Vagina (tissue), 2 donors: Measurements from ENCODE around the gene ADGRL1. TPM values are rescaled to one million over a fixed set of nuclear protein-coding genes. Genes with fewer than 3 reads are reported as not detected.

Experiments used
- DNase-seq, 2 donors: peaks; one replicate each; pipeline ENCODE4 v3.0.0-alpha.2; 2017; ENCODE audit errors: extremely low spot score in 2 of 2
- H3K27ac ChIP-seq: fragments of 200-600 bp; sonication (generic); one replicate; pipeline ENCODE4 v1.5.1; 2019
- H3K27me3 ChIP-seq: fragments of 200-600 bp; sonication (generic); one replicate; pipeline ENCODE4 v1.5.1; 2019
- H3K36me3 ChIP-seq, 2 donors: fragments of 200-600 bp; sonication (generic); one replicate each; pipeline ENCODE4 v1.5.1; 2017 to 2019
- H3K4me1 ChIP-seq: fragments of 200-600 bp; sonication (generic); one replicate; pipeline ENCODE4 v1.5.1; 2019
- H3K4me3 ChIP-seq, 2 donors: fragments of 200-600 bp; sonication (generic); 1 replicate in 1 of 2; 2 replicates in 1 of 2; pipeline ENCODE4 v1.5.1; 2016 to 2019
- H3K9me3 ChIP-seq: fragments of 200-600 bp; sonication (generic); one replicate; pipeline ENCODE4 v1.5.1; 2019
- CTCF ChIP-seq, 3 experiments: fragments of 450-650 bp in 2 of 3; fragments of 200-600 bp in 1 of 3; sonication (generic) in 1 of 3; IDR thresholded peaks; one replicate each; pipeline ENCODE4 v1.5.1; 2017 to 2019; ENCODE audit warnings: antibody characterized with exemption in 3 of 3, mild to moderate bottlenecking in 2 of 3, moderate library complexity in 2 of 3
- POLR2A ChIP-seq, 2 donors: fragments of 450-650 bp; IDR thresholded peaks; one replicate each; pipeline ENCODE4 v1.6.1; 2017; ENCODE audit warnings: antibody characterized with exemption in 2 of 2, mild to moderate bottlenecking in 2 of 2, moderate library complexity in 2 of 2
- POLR2AphosphoS5 ChIP-seq, 2 donors: sonication (generic); formaldehyde crosslinking; IDR thresholded peaks; one replicate each; pipeline ENCODE4 v1.9.0; 2017; ENCODE audit warnings: antibody characterized with exemption in 2 of 2, mild to moderate bottlenecking in 2 of 2, low read depth in 1 of 2; ENCODE audit not compliant: insufficient read depth in 1 of 2
- intact Hi-C: fragments of 100-400 bp; cut with DNase I; formaldehyde crosslinking; loops from one replicate; pipeline ENCODE4 v1.15.1; 2023
- total RNA-seq: library from RNA; depleted of rRNA; stranded (reverse); fragments of >200 nt; gene quantifications from one replicate; pipeline ENCODE4 v1.2.3, GENCODE V29; 2016

The ADGRL1 gene
- total RNA-seq, 1 donor from 2014 or later, result 23.3 TPM

GRCh38 chr19:14145381-14145780 is 60.6 kb downstream of the ADGRL1 start:
- TF ChIP-seq POLR2AphosphoS5 (IDR thresholded peaks at IDR 0.05; ENCODE audit: insufficient read depth in 1 of 2, low read depth in 1 of 2) (no peak), CTCF (IDR thresholded peaks at IDR 0.05) (no peak), POLR2A (IDR thresholded peaks at IDR 0.05) (no peak)
- H3K36me3 ChIP-seq, result no peaks in the 10 kb centered on the region
- DNase-seq, result no peak
- H3K27me3 ChIP-seq, result no peaks in the 10 kb centered on the region
- no peak overlapping the region for H3K4me3 ChIP-seq
- intact Hi-C loops, result loop anchor here (5.0 to 10.0 kb wide), 2 partner anchors 202 to 329 kb away; partner anchors contain the start of gene PTGER1
- peaks cover 23% of the 10 kb centered on the region for H3K4me1 ChIP-seq
- H3K27ac ChIP-seq, result no peak overlapping the region
- H3K9me3 ChIP-seq, result no peaks in the 10 kb centered on the region

DNA sequence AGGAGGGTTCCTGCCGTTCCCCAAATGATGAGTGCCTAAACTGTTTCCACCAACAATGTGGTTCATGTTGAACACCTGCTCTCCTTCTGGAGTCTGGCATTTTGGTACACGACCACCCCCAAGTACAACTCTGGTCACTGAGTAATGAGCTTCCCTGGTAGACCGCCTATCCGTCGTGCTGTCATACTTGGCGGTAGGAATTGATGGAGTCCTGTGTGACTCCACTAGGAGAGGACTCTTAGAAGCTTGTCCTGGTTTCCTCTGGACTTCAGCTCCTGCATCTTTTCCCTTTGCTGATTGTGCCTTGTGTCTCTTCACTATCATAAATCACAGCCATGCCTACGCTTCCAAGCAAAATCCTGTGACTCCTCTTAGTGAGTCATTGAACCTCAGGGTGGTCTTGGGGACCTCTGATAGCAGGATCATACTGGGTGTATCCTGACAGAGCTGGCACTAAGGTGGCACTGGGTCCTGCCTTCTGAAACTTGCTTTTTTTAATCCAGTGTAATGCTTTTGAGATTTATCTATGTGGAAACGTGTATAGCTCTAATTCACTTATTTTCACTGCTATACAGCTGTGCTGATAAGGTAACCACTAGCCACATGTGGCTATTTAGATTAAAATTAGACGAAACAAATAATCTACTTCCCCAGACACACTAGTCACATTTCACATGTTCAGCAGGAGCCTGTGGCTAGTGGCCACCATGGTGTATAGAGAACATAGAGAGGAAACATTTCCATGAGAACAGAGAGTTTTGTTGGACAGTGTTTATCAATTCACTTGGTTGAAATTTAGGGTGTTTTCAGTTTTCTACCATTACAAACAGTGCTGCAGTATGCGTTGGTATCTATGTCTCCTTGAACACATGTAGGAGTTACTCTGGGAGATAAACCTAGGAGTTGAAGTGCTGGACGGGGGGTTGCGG is 63.4 kb downstream of the ADGRL1 start:
- TF ChIP-seq POLR2AphosphoS5 (IDR thresholded peaks at IDR 0.05; ENCODE audit: insufficient read depth in 1 of 2, low read depth in 1 of 2) (no peak), CTCF (IDR thresholded peaks at IDR 0.05) (no peak), POLR2A (IDR thresholded peaks at IDR 0.05) (no peak)
- Histone ChIP-seq H3K9me3 (no peaks in the 10 kb centered on the region), H3K27ac (no peak overlapping the region), H3K36me3 (no peaks in the 10 kb centered on the region), H3K27me3 (no peaks in the 10 kb centered on the region), H3K4me1 (peaks cover 5% of the 10 kb centered on the region), H3K4me3 (no peak overlapping the region)
- no peak for DNase-seq
- intact Hi-C loops, result loop anchor here (10.0 kb wide), 1 partner anchor 332 kb away; the partner anchor contains the start of gene PTGER1

GRCh38 chr19:14141041-14141440 is 64.9 kb downstream of the ADGRL1 start:
- TF ChIP-seq POLR2A (IDR thresholded peaks at IDR 0.05) (no peak), CTCF (IDR thresholded peaks at IDR 0.05) (no peak), POLR2AphosphoS5 (IDR thresholded peaks at IDR 0.05; ENCODE audit: insufficient read depth in 1 of 2, low read depth in 1 of 2) (no peak)
- DNase-seq, result no peak
- H3K27me3 ChIP-seq, result no peaks in the 10 kb centered on the region
- intact Hi-C loops, result loop anchor here (10.0 kb wide), 1 partner anchor 334 kb away; the partner anchor contains the start of gene PTGER1
- peaks cover 10% of the 10 kb centered on the region for H3K4me1 ChIP-seq
- no peaks in the 10 kb centered on the region for H3K36me3 ChIP-seq
- no peak overlapping the region for H3K4me3 ChIP-seq
- no peaks in the 10 kb centered on the region for H3K9me3 ChIP-seq
- no peak overlapping the region for H3K27ac ChIP-seq

- no peak for TF ChIP-seq POLR2A (IDR thresholded peaks at IDR 0.05)
- no peak for TF ChIP-seq CTCF (IDR thresholded peaks at IDR 0.05)
- no peak for TF ChIP-seq POLR2AphosphoS5 (IDR thresholded peaks at IDR 0.05; ENCODE audit: insufficient read depth in 1 of 2, low read depth in 1 of 2)
- Histone ChIP-seq H3K27me3 (no peaks in the 10 kb centered on the region), H3K4me1 (peaks cover 18% of the 10 kb centered on the region), H3K36me3 (no peaks in the 10 kb centered on the region), H3K9me3 (no peaks in the 10 kb centered on the region), H3K27ac (no peak overlapping the region), H3K4me3 (no peak overlapping the region)
- intact Hi-C loops, result loop anchor here (5.0 to 10.0 kb wide), 2 partner anchors 68 to 335 kb away; partner anchors contain the start of genes MISP3 and PTGER1
- no peak for DNase-seq
These were observed 66.0 kb downstream of the ADGRL1 start for GRCh38 chr19:14139944-14140343.
